Measurements from ENCODE around the gene LRRC36.

The LRRC36 gene

GRCh38 chr16:67336116-67336515, 9.5 kb downstream of the LRRC36 start:
- no peak for TF ChIP-seq CTCF (conservative IDR thresholded peaks at IDR 0.05)
- H3K27ac ChIP-seq, result no peak overlapping the region

GRCh38 chr16:67336648-67337047, 10.0 kb downstream of the LRRC36 start:
- H3K27ac ChIP-seq, result no peak overlapping the region
- TF ChIP-seq CTCF (conservative IDR thresholded peaks at IDR 0.05), result no peak

- no peak overlapping the region for H3K27ac ChIP-seq
- TF ChIP-seq CTCF (conservative IDR thresholded peaks at IDR 0.05), result peak; percentile 28; the same call in 1 of the 2 replicates
These were observed 12.8 kb downstream of the LRRC36 start for GRCh38 chr16:67339453-67339852.

GRCh38 chr16:67341250-67341649, 14.6 kb downstream of the LRRC36 start:
- H3K27ac ChIP-seq, result no peak overlapping the region
- TF ChIP-seq CTCF (conservative IDR thresholded peaks at IDR 0.05), result no peak

GRCh38 chr16:67342616-67343015, 16.0 kb downstream of the LRRC36 start:
- no peak overlapping the region for H3K27ac ChIP-seq
- TF ChIP-seq CTCF (conservative IDR thresholded peaks at IDR 0.05), result no peak

GRCh38 chr16:67345401-67345800, 18.8 kb downstream of the LRRC36 start:
- peak overlapping the region; percentile 68 for H3K27ac ChIP-seq
- TF ChIP-seq CTCF (conservative IDR thresholded peaks at IDR 0.05), result no peak

GRCh38 chr16:67346341-67346740, 19.7 kb downstream of the LRRC36 start:
- no peak for TF ChIP-seq CTCF (conservative IDR thresholded peaks at IDR 0.05)
- H3K27ac ChIP-seq, result peak overlapping the region; percentile 68

- TF ChIP-seq CTCF (conservative IDR thresholded peaks at IDR 0.05), result no peak; the same call in 1 of the 2 replicates
- no peak overlapping the region for H3K27ac ChIP-seq
These were observed 22.6 kb downstream of the LRRC36 start for GRCh38 chr16:67349172-67349571.
